ENCODE measurements around the gene ADARB1.
"Not testable (repeated sequence)": the region's sequence is repeated elsewhere in the genome, so short reads cannot be mapped to it uniquely, and the experiment has no call there.

The ADARB1 gene

GRCh38 chr21:45116066-45116465 lies 41.7 kb downstream of the ADARB1 start:
- no peak for DNase-seq (ENCODE audit: low spot score)

GRCh38 chr21:45117314-45117713 lies 42.9 kb downstream of the ADARB1 start:
- DNase-seq (ENCODE audit: low spot score): no peak

- DNase-seq (ENCODE audit: low spot score): no peak
These were observed 43.7 kb downstream of the ADARB1 start for GRCh38 chr21:45118099-45118498.

- no peak for DNase-seq (ENCODE audit: low spot score)
These were observed 45.4 kb downstream of the ADARB1 start for GRCh38 chr21:45119812-45120211.

- no peak for DNase-seq (ENCODE audit: low spot score)
These were observed 46.6 kb downstream of the ADARB1 start for GRCh38 chr21:45120975-45121374.

- DNase-seq (ENCODE audit: low spot score): no peak
These were observed 47.6 kb downstream of the ADARB1 start for GRCh38 chr21:45122030-45122429.

- peak; percentile 40 for DNase-seq (ENCODE audit: low spot score)
These were observed 48.2 kb downstream of the ADARB1 start for GRCh38 chr21:45122432-45123132.

- no peak for DNase-seq (ENCODE audit: low spot score)
These were observed 49.1 kb downstream of the ADARB1 start for GRCh38 chr21:45123440-45123839.

- no peak for DNase-seq (ENCODE audit: low spot score)
These were observed 50.2 kb downstream of the ADARB1 start for GRCh38 chr21:45124596-45124995.

- DNase-seq (ENCODE audit: low spot score): no peak
These were observed 51.0 kb downstream of the ADARB1 start for GRCh38 chr21:45125357-45125756.

- no peak for DNase-seq (ENCODE audit: low spot score)
These were observed 51.8 kb downstream of the ADARB1 start for GRCh38 chr21:45126204-45126626.

- DNase-seq (ENCODE audit: low spot score): no peak
These were observed 52.6 kb downstream of the ADARB1 start for GRCh38 chr21:45126983-45127382.

- DNase-seq (ENCODE audit: low spot score): no peak
These were observed 53.6 kb downstream of the ADARB1 start for GRCh38 chr21:45127937-45128336.

- DNase-seq (ENCODE audit: low spot score): peak; percentile 81
These were observed 54.3 kb downstream of the ADARB1 start for GRCh38 chr21:45128613-45129188.

GRCh38 chr21:45129189-45129923 lies 55.0 kb downstream of the ADARB1 start:
- no peak for DNase-seq (ENCODE audit: low spot score)

GRCh38 chr21:45130324-45130774 lies 56.0 kb downstream of the ADARB1 start:
- DNase-seq (ENCODE audit: low spot score): no peak

- DNase-seq (ENCODE audit: low spot score): no peak
These were observed 57.2 kb downstream of the ADARB1 start for GRCh38 chr21:45131537-45131999.

GRCh38 chr21:45132841-45133573 lies 58.6 kb downstream of the ADARB1 start:
- no peak for DNase-seq (ENCODE audit: low spot score)

- not testable (repeated sequence) for DNase-seq (ENCODE audit: low spot score)
These were observed 59.3 kb downstream of the ADARB1 start for GRCh38 chr21:45133574-45134278.

- DNase-seq (ENCODE audit: low spot score): no peak
These were observed 60.1 kb downstream of the ADARB1 start for GRCh38 chr21:45134279-45135076.

GRCh38 chr21:45135122-45135521 lies 60.7 kb downstream of the ADARB1 start:
- no peak for DNase-seq (ENCODE audit: low spot score)

Measured in NAMALWA (cell line).